Measurements from ENCODE around the gene PROSER2. TPM values are rescaled to one million over a fixed set of nuclear protein-coding genes. Genes with fewer than 3 reads are reported as not detected.

Gene PROSER2
- total RNA-seq, 2 donors from 2014 or later: 24.7 to 39.9 TPM

DNA sequence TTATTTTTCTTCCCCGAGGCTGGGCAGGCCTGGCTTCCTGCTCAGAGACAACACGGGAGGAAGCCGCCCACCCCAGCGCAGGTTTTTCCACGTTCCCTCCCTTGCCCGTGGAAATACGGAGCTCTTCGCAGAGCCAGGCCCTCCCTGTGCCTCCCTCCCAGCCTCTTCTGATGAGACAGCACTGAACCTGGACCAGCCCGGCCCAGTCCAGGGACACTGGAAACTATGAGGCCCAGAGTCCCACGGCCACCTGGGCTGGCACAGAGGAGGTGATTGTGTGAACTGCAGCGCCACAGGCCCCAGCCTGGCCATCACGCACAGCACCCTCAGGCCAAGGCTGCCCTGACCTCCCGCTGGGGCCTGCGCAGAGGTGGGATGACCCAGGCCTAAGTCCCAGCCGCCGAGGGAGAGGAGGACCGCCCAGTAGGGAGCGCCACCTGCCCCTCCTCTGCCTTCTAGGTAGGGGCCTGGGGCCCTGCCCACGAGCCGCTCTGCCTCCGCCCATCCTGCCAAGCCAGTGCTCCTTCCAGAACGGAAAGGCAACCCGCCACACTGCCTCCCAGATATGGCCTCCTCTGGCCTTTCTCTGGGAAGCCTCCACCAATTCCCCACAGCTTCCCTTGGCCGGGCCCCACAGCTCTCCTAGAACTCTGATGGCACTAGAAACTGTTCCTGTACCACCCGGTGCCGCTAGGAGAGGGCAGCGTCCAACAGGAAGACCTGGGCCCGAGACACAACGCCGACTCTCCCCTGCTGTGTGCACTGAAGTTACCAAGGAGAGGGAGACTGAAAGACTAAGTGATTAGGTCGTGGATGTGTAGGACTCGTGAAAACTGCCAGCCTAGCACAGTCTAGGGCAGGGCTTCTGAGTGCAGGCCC is 57.2 kb downstream of the PROSER2 start:
- intact Hi-C loops (cut with DNase I): no loop called here
- Histone ChIP-seq H3K27ac (no peak overlapping the region), H3K9me3 (no peaks in the 10 kb centered on the region), H3K27me3 (replicated peaks; ENCODE audit: insufficient read depth) (no peaks in the 10 kb centered on the region), H3K4me3 (no peak overlapping the region), H3K36me3 (no peaks in the 10 kb centered on the region), H3K4me1 (replicated peaks) (peaks cover 13% of the 10 kb centered on the region)
- no peak for TF ChIP-seq POLR2AphosphoS5 (IDR thresholded peaks at IDR 0.05)
- TF ChIP-seq POLR2A (IDR thresholded peaks at IDR 0.05): no peak
- TF ChIP-seq, protein P1, sequence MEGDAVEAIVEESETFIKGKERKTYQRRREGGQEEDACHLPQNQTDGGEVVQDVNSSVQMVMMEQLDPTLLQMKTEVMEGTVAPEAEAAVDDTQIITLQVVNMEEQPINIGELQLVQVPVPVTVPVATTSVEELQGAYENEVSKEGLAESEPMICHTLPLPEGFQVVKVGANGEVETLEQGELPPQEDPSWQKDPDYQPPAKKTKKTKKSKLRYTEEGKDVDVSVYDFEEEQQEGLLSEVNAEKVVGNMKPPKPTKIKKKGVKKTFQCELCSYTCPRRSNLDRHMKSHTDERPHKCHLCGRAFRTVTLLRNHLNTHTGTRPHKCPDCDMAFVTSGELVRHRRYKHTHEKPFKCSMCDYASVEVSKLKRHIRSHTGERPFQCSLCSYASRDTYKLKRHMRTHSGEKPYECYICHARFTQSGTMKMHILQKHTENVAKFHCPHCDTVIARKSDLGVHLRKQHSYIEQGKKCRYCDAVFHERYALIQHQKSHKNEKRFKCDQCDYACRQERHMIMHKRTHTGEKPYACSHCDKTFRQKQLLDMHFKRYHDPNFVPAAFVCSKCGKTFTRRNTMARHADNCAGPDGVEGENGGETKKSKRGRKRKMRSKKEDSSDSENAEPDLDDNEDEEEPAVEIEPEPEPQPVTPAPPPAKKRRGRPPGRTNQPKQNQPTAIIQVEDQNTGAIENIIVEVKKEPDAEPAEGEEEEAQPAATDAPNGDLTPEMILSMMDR (IDR thresholded peaks at IDR 0.05): no peak
- 81% methylated on average over 32 of the region's 32 CpGs for WGBS
- no peak for DNase-seq (ENCODE audit: low spot score)

GRCh38 chr10:11881030-11881476 is 57.9 kb downstream of the PROSER2 start:
- no peaks in the 10 kb centered on the region for H3K27me3 ChIP-seq (replicated peaks; ENCODE audit: insufficient read depth)
- H3K4me1 ChIP-seq (replicated peaks): peaks cover 7% of the 10 kb centered on the region
- H3K36me3 ChIP-seq: no peaks in the 10 kb centered on the region
- no peak for TF ChIP-seq POLR2AphosphoS5 (IDR thresholded peaks at IDR 0.05)
- no peak for TF ChIP-seq POLR2A (IDR thresholded peaks at IDR 0.05)
- TF ChIP-seq, protein P1 (IDR thresholded peaks at IDR 0.05): no peak
- H3K9me3 ChIP-seq: no peaks in the 10 kb centered on the region
- H3K4me3 ChIP-seq: no peak overlapping the region
- intact Hi-C loops (cut with DNase I): no loop called here
- 74% methylated on average over 11 of the region's 11 CpGs for WGBS
- no peak for DNase-seq (ENCODE audit: low spot score)
- H3K27ac ChIP-seq: no peak overlapping the region

DNA sequence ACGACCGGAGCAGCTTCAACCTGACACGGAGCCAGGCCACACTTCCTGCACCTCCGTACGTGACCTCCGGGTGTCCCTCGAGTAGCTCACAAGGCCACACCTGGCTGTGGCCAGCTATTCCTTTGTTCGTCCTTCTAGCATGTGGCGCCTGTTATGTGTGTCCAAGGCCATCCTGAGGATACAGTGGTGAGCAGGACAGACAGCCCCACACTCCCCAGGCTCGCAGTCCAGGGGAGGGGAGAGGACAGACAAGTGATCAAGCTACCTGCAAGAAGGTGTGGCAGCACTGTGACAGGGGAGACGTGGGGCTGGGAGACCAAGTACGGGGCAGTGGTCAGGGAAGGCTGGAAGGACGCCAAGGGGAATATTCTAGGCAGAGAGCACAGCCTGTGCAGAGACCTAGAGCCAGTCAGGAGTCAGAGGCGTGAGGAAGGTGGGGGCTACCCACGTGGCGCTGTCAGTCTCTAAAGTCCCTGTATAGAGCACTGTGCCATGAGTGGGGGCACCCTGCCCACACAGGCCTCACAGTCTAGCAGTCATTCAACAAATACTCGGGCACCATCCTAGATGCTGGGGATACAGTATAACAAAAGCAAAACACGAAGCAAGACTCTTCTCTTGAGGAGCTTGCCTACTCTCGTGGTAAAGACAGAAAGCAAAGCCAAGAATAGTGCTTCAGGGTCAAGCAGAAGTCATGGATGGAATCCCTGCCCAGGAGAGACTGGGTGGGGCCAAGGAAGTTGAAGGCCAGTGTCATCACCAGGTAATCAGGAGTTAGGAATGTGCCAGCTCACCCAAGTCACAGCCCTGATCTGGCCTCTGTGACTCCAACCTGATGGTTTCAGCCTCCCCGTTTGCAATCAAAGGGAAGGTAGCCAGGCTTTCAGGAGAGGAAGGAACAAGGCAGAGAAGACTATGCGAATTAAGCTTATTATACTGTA is 58.6 kb downstream of the PROSER2 start:
- no peaks in the 10 kb centered on the region for H3K36me3 ChIP-seq
- no peaks in the 10 kb centered on the region for H3K9me3 ChIP-seq
- no peak overlapping the region for H3K4me3 ChIP-seq
- H3K4me1 ChIP-seq (replicated peaks): no peaks in the 10 kb centered on the region
- WGBS: 88% methylated on average over 21 of the region's 21 CpGs
- no peaks in the 10 kb centered on the region for H3K27me3 ChIP-seq (replicated peaks; ENCODE audit: insufficient read depth)
- TF ChIP-seq, protein P1 (IDR thresholded peaks at IDR 0.05): no peak
- no peak for TF ChIP-seq POLR2AphosphoS5 (IDR thresholded peaks at IDR 0.05)
- TF ChIP-seq POLR2A (IDR thresholded peaks at IDR 0.05): no peak
- DNase-seq (ENCODE audit: low spot score): no peak
- intact Hi-C loops (cut with DNase I): no loop called here
- no peak overlapping the region for H3K27ac ChIP-seq

DNA sequence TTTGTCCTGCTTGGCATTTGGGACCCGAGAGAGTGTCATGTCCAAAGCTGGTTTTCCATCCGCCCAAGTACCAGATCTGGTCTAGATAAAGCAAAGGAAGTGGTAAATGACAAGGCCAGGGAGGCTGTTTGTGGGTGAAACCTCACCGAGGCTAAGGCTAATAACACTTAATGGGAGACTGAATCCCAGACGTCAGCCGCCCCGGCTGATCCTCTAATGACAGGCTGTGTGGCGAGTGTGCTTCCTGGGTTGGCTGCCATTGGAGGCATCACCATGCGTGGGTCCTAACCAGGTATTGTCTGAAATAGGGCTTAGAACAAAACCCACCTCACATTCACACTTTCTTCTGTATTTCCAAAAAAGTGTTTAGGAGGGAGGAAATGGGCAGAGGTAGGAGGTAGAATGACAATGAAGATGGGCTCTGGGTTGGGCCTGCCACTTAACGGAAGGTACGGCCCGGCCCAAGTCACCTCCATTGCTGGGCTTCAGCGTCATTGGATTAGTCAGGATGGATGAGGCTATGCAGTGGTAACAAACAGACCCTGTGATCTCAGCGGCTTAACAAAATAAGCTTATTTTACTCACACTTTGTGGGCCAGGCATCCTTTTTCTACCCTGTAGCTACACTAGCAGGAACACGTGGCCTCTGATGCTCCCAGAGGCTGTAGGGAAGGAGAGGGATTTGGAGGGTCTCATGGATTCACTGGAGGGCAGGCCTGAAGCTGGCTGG is 59.7 kb downstream of the PROSER2 start:
- TF ChIP-seq POLR2AphosphoS5 (IDR thresholded peaks at IDR 0.05) (no peak), POLR2A (IDR thresholded peaks at IDR 0.05) (no peak)
- TF ChIP-seq, protein P1 (IDR thresholded peaks at IDR 0.05): no peak
- intact Hi-C loops (cut with DNase I): no loop called here
- Histone ChIP-seq H3K36me3 (no peaks in the 10 kb centered on the region), H3K4me1 (replicated peaks) (no peaks in the 10 kb centered on the region), H3K4me3 (no peak overlapping the region), H3K27ac (no peak overlapping the region), H3K27me3 (replicated peaks; ENCODE audit: insufficient read depth) (no peaks in the 10 kb centered on the region), H3K9me3 (no peaks in the 10 kb centered on the region)
- 95% methylated on average over 14 of the region's 14 CpGs for WGBS
- DNase-seq (ENCODE audit: low spot score): no peak
